NCI-H460 (cell line): ENCODE data around the gene RSPH3. TPM values are rescaled to one million over a fixed set of nuclear protein-coding genes. Genes with fewer than 3 reads are reported as not detected.
A peak's percentile ranks its signal among the peaks of the same experiment; 100 is the strongest.
"Not testable (repeated sequence)": the region's sequence is repeated elsewhere in the genome, so short reads cannot be mapped to it uniquely, and the experiment has no call there.

Source experiments
- DNase-seq: peaks from one replicate; pipeline ENCODE4 v3.0.0-alpha.2; 2016; ENCODE audit warnings: low read depth; ENCODE audit errors: extremely low read depth
- total RNA-seq: library from RNA; depleted of rRNA; stranded (reverse); fragments of >200 nt; shearing (Covaris generic); gene quantifications from 2 replicates; pipeline ENCODE4 v1.2.3, GENCODE V29; 2014

The RSPH3 gene
- total RNA-seq, 1 experiment from 2014 or later, result 1.9 TPM

GRCh38 chr6:158978757-158979156 lies 21.2 kb downstream of the RSPH3 start:
- no peak for DNase-seq

- no peak for DNase-seq
Measured at GRCh38 chr6:158977382-158977781, 22.6 kb downstream of the RSPH3 start.

GRCh38 chr6:158972241-158973233 lies 27.5 kb downstream of the RSPH3 start:
- DNase-seq, result peak; percentile 55

GRCh38 chr6:158970640-158971275 lies 29.2 kb downstream of the RSPH3 start:
- DNase-seq, result no peak

- DNase-seq, result no peak
Measured at GRCh38 chr6:158969148-158969547, 30.9 kb downstream of the RSPH3 start.

- no peak for DNase-seq
Measured at GRCh38 chr6:158963020-158963808, 36.8 kb downstream of the RSPH3 start.

- DNase-seq, result no peak
Measured at GRCh38 chr6:158962371-158962770, 37.6 kb downstream of the RSPH3 start.

- DNase-seq, result no peak
Measured at GRCh38 chr6:158960026-158960425, 40.0 kb downstream of the RSPH3 start.

- no peak for DNase-seq
Measured at GRCh38 chr6:158959552-158959951, 40.5 kb downstream of the RSPH3 start.

GRCh38 chr6:158958504-158959386 lies 41.3 kb downstream of the RSPH3 start:
- DNase-seq, result no peak

- DNase-seq, result no peak
Measured at GRCh38 chr6:158955255-158955654, 44.7 kb downstream of the RSPH3 start.

GRCh38 chr6:158954753-158955152 lies 45.2 kb downstream of the RSPH3 start:
- no peak for DNase-seq

- not testable (repeated sequence) for DNase-seq
Measured at GRCh38 chr6:158952011-158952410, 48.0 kb downstream of the RSPH3 start.

GRCh38 chr6:158951565-158951964 lies 48.4 kb downstream of the RSPH3 start:
- not testable (repeated sequence) for DNase-seq

GRCh38 chr6:158947284-158947683 lies 52.7 kb downstream of the RSPH3 start:
- no peak for DNase-seq

- no peak for DNase-seq
Measured at GRCh38 chr6:158943380-158944032, 56.5 kb downstream of the RSPH3 start.

GRCh38 chr6:158942349-158942748 lies 57.7 kb downstream of the RSPH3 start:
- DNase-seq, result no peak

- DNase-seq, result no peak
Measured at GRCh38 chr6:158941246-158941645, 58.8 kb downstream of the RSPH3 start.
